GM04504 (cell line): ENCODE measurements around the gene GRAP2.

Source experiments
- DNase-seq: peaks from one replicate; pipeline ENCODE4 v3.0.0-alpha.2; 2012; ENCODE audit warnings: low read depth

The GRAP2 gene

DNA sequence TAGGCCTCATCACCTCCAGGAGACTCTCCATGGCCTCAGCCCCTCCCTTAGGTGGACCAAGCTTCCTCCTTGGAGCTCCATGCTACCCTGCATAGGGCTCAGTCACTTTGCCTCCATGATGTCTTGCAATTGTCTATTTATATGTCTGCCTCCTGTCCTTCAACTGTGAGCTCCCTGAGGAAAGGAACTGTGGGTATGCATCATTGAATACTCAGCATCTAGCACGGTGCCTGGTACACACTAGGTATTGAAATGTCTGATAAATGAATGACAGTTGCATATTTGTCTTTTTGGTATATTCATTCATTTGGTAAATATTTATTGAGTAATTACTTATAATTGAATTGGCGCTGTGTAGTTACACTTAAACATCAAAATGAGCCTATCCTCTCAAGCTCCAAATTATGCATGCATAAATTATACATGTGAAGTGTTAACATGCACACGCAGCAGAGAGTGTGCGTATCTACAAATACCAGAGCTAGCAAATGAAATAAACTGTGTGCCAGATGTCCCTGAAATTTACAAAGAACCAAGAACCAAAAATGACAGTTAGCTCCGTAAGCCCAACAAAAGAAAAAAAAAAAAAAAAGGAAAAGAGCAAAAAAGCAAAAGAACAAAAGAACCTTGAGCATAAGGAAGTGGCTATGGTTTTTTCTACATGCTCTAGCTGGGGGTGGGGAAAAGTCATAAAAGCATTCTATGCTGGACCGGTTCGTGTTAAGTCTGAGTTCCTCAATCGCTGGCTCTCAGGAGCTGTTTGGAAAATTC lies 25.2 kb downstream of the GRAP2 start:
- DNase-seq = no peak

GRCh38 chr22:39926753-39927152 lies 25.9 kb downstream of the GRAP2 start:
- DNase-seq = no peak

DNA sequence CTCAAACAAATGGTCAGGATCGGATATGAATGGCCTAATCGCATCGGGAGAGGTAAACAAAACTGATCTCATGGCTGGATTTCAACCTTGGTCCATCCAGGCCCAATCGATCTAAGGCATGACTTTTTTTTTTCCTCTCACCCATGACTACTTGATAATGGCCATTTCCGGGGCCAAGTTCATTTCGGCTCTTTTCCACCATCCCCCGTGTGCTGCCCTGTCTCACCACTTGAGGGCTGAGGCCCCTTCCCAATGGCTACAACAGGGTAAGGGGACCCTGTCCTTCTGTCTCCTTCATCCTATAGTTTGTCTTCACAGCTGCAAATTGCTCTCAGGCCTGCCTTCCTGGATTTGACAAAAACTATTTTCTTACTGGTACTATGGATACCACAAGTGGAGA lies 26.7 kb downstream of the GRAP2 start:
- no peak for DNase-seq

DNA sequence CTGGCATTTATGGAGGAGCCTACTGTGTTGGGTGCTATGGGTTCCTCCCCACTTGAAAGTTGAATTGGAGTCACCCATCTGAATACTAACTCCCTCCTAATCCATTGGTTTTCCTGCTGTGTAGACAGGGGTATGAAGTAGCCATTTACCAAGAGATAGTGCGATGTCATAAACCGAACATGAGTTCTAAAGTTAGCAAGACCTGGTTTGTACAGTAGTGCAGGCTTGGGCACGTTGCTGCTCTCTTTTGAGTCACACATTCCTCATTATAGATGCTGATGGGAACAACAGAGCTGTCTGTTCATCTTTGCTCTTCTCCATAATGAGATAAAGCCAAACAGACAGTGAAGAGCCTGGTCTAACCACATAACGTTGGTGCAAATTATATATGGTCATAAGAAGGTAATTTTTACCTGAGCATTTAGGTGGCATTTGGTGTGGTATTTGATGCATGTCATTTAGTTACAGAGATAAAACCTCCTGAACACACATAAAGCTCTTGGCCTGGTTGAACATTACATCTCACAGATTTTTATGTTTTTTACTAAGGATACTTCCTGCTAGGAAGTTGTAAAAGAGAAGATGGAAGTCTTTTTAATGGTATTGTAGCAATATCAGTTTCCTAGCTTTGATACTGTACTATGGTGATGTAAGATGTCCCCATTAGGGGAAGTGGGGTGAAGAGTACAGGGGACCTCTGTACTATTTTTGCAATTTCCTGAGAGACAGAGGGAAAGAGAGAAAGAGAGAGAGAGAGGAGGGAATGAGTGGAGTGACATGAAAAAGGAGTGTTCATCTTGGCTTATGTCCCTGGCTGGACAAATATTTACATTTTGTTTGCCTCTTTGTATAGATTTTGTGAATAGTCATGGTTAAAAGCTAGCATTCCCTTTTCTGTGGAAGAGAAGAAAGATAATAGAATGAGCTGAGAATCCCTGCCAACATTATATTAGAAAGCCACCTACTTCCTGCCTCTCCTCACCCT lies 27.9 kb downstream of the GRAP2 start:
- DNase-seq = no peak

- DNase-seq = no peak
Observed at GRCh38 chr22:39931251-39931650, 30.4 kb downstream of the GRAP2 start.

- DNase-seq = no peak
Observed at GRCh38 chr22:39932166-39932565, 31.3 kb downstream of the GRAP2 start.

DNA sequence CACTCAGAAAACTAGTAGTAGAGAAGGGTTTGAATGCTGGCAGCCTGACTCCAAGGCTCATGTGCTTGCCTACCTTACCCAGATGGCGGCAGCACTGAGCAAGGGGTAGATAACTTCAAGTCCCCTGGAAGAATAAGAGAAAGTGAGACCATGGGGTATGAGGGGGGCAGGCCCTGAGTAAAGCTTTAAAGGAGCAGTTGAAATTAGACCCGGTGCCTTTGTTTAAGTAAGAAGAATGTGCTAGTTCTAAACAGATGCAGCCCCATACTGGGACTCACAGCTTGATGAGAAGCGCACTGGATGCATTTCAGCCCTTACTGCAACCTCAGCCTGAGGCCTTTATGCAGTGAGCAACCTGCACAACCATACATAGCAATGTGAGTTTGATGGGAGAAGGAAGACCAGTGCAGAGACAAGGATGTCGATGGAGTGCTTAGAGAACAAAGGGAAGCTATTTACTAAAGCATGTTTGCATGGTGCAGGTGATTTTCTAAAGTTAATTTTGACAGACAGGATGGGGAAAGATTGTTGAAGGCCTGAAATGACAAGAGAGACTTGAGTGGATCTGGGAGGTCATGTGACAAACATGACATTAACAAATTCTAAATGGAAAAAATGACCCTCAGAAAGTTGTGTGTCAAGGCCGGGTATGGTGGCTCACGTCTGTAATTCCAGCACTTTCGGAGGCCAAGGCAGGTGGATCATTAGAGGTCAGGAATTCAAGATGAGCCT lies 32.2 kb downstream of the GRAP2 start:
- peak; percentile 0 for DNase-seq

GRCh38 chr22:39933741-39934140 lies 32.9 kb downstream of the GRAP2 start:
- DNase-seq = no peak

DNA sequence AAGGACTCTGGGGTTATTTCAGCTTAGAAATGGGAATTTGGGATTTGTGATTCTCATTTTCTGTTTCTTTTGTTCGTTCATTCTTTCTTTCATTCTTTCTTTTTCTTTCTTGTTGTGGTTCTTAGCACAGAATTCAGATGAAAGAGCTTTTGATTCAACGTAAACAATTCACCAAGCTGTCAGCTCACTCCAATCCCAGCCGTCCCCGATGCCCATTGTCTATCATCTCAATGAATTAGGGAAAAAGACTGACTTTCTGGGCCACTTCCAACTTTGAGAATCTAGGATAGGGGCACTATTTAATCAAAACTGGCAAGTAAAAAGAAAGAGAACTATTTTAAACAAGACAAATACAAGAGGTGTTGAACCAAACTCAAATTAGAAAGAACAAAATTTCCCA lies 34.2 kb downstream of the GRAP2 start:
- no peak for DNase-seq

- no peak for DNase-seq
Observed at GRCh38 chr22:39935612-39936011, 34.7 kb downstream of the GRAP2 start.

DNA sequence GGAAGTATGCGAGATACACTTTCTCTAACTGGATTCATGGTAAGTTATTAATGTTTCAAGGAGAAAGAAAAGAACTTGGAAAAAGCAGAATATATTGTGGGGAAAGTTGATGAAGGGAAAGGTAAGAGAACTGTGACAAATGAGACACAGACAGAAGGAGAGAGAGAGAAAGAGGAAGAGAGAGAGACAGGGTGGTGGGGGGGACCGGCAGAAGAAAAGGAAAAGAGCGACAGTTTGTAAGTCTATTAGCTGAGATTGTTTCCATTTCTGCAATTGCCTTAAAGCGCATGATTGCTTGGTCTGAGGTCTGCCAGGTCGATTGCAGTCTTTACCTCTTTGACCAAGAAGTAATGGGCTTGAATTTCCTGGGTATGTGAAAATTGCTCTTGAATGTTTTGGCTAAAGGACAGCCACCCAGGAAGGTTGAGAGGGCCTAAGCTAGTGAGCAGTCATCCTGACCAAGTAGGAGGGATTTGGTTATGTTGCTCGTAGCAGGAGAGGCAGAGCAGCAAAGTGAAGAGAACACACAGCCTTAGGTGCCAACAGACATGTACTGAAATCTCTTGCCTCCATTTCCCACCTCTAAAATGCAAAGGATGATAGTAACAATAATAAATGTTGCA lies 35.8 kb downstream of the GRAP2 start:
- no peak for DNase-seq

GRCh38 chr22:39937906-39938305 lies 37.0 kb downstream of the GRAP2 start:
- DNase-seq = no peak

DNA sequence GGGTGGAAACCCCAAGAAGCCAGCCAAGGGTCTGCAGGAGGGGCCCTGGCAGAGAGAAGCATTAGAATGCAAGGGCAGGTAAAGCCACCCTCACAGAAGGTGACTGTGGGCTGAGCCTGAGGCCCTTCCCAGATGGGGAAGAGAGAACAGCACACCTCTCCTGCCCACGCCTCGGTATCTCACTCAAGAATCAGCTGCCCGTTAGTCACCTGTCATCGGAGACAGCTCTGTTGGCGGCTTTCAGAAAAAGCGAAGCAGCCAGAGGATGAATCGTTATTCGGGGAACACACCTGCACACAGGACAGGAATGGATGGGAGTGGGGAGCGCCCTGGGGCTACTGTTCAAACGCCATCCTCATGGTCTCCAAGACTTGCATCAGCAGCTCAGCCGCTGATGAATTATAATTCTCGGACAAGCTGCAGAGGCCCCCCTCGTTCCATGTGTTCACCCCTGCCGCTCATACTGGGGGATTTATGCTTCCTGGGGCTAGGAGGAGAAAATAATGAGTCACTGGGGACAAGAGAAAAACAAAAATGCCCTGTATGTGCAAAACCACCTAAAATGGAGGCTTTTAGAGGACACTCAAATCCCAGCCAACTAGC lies 37.7 kb downstream of the GRAP2 start:
- DNase-seq = no peak

DNA sequence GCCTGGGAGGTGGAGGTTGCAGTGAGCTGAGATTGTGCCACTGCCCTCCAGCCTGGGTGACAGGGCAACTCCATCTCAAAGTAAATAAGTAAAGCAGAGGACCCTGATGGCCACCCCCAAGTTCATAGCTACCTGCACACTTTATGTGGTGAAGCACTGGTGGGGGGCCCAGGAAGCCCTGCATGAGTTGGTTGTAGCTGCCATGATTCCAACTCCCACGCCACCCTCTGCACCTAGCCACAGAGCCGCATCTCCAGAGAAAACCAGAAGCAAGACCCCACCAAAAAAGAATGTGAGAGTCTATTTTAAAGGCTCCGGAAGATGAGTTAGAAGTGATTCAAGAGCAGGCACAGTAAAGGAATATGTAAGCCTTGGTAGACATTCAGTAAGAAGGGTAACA lies 38.9 kb downstream of the GRAP2 start:
- no peak for DNase-seq

DNA sequence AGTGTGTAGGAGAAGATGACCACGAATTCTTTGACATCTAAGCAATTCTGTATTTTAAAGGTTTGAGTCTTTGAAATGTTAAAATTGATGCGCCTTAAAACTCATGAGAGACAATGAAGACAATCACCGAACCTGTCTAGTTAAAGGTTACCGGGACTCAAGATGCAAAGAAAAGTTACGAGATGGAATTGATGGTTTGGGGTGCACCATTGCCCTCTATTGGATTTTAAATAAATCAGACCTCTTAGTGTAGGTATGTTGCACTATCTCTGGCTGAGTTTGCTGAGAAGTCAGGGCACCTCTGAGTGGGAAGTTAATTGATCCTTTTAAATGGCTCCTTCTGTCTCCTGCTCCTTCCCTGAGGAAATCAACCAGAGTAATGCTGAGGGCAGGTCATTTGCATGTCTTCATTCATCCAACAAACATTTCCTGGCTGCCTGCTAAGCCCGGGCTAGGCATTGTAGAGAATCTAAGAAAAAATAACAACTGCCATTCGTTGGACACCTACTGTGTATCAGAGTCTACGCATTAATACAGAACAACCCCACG lies 39.9 kb downstream of the GRAP2 start:
- no peak for DNase-seq

DNA sequence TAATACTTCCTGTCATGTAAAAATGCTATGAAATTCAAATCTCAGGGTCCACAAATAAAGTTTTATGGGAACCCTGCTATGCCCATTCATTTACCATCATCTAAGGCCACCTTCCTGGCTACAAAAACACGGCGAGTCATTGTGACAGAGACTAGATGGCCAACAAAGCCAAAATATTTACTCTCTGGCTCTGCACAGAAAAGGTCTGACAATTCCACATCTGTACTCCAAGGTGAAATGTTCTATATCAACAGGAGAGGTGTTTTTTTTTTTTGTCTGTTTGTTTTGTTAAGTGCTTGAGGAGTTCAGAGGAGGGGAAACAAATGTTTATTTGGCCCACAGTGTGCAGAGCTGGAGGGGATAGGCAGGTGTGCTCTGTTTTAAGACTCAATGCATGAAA lies 40.7 kb downstream of the GRAP2 start:
- DNase-seq = no peak

DNA sequence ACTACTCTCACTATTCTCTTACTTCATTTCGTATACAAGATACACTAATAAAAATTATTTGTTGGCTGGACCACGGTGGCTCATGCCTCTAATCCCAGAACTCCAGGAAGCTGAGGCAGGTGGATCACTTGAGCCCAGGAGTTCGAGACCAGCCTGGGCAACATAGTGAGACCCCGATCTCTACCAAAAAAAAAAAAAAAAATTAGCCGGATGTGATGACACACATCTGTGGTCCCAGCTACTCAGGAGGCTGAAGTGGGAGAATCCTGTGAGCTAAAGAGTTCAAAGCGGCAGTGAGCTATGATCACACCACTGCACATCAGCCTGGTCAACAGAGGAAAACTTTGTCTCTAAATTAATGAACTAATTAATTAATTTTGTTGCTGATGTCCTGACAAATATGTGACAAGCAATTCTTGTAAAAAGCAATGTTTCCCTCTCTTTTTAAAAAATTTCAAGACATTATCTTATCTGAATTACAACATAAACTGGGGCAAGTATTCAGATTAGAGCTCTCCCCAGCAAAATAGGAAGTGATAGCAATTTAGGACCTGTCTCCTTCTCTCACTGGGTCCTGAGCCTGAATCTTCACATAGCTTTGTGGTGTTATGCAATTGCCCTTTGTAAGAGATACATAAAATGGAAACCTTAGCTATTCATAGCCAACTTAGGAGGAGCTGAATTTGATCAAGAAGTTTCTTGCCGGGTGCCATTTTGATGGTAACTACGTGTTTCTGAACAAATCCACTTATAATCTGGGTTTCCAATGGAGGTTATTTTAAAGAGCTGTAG lies 41.8 kb downstream of the GRAP2 start:
- DNase-seq = no peak

DNA sequence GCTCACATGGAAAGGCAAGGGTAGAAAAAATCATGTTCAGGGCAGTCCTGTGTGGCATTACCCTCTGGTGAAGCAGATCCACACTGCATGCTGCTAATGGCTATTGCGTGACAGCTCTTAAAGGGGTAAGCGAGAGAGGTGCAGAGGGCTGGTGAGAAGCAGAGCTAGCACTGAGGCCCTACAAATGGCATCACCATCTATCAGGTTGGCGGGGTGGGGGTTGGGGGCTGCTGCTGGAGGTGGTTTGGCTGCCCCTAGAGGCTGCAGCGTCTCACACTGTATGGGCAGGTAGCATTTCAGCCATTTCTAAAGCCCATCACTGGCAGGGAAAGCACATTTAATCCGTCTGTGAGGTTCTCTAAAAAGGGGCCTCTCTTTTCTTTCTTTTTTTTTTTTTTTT lies 42.5 kb downstream of the GRAP2 start:
- DNase-seq = no peak

DNA sequence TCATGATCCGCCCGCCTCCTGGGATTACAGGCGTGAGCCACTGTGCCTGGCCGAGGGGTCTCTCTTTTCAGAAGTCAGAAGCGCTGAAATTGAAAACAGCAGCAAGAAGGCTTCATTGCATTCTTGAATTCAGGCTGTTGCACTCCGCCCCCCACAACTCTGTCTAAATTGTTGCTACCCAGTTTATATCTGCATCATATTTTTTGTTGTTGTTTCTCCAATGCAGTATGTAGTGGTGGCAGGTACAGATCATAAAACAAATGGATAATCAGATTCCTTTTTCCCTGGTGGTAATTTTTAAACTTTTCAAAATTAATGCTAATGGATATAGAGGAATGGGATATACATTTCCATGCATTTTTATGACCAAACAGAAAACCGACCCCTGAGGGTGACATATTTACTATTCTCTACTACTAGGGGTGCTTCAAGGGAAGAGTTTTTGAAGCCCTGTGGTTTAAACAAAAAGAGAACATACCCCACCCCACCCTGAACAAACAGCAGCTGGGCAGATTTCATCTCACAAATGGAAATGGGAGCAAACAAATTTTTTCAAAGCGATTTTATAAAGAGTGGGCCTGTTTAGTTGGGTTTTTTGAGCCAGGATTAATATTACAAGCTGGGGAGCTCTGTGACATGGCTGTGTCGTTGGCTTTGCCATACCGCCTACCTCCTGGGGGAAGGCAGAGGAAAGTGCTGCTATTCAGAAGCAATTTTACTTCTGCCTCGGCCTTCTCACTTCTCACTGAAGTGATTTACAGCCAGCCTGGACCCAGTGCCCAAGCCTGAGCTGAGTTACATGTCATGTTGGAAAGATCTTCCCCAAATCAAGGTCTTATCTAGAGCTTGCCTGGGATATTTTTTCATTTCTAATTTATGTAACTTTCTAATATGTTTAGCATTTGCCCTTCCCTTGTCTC lies 43.3 kb downstream of the GRAP2 start:
- DNase-seq = no peak
